CD4-positive, CD25-positive, alpha-beta regulatory T cell (primary cell): ENCODE data around the gene LGR6. TPM values are rescaled to one million over a fixed set of nuclear protein-coding genes. Genes with fewer than 3 reads are reported as not detected.
A peak's percentile ranks its signal among the peaks of the same experiment; 100 is the strongest.

Experiments
- ATAC-seq, 2 donors: fragments of 150-1000 bp; cut with Tn5 transposase; one replicate each; pipeline ENCODE4 v1.10.0; 2021; ENCODE audit warnings: low read depth in 2 of 2, moderate number of reproducible peaks in 2 of 2, moderate library complexity in 1 of 2
- DNase-seq, 3 donors: peaks; one replicate each; pipeline versions ENCODE4 v3.0.0 to v3.0.0-alpha.2; 2012 to 2022; ENCODE audit warnings: mixed read lengths in 1 of 3
- H3K27ac ChIP-seq: one replicate; pipeline ENCODE4 v1.7.0; 2013; ENCODE audit warnings: mild to moderate bottlenecking, low read length; ENCODE audit not compliant: insufficient read depth, poor library complexity, severe bottlenecking
- H3K27me3 ChIP-seq: one replicate; pipeline ENCODE4 v1.7.0; 2013; ENCODE audit warnings: low read length; ENCODE audit not compliant: control insufficient read depth, insufficient read depth
- H3K36me3 ChIP-seq: one replicate; pipeline ENCODE4 v1.7.0; 2013; ENCODE audit warnings: mild to moderate bottlenecking, low read length, moderate library complexity; ENCODE audit not compliant: control insufficient read depth, insufficient read depth
- H3K4me1 ChIP-seq: 2 replicates; pipeline ENCODE4 v1.7.0; 2013; ENCODE audit warnings: mild to moderate bottlenecking, low read length; ENCODE audit not compliant: insufficient read depth, control insufficient read depth, poor library complexity, severe bottlenecking
- H3K4me3 ChIP-seq: one replicate; pipeline ENCODE4 v1.7.0; 2013; ENCODE audit warnings: low read depth, mild to moderate bottlenecking, low read length, moderate library complexity
- H3K9me3 ChIP-seq, 2 experiments: 1 replicate in 1 of 2; 2 replicates in 1 of 2; pipeline ENCODE4 v1.7.0; 2013; ENCODE audit warnings: low read length in 2 of 2, mild to moderate bottlenecking in 1 of 2, moderate library complexity in 1 of 2; ENCODE audit not compliant: control insufficient read depth in 2 of 2
- H3K27ac Mint-ChIP-seq, 3 donors: one replicate each; pipeline ENCODE4 v1.8.0; 2020 to 2022; ENCODE audit warnings: mild to moderate bottlenecking in 3 of 3, mixed read lengths in 3 of 3, moderate library complexity in 2 of 3
- H3K27me3 Mint-ChIP-seq: one replicate; pipeline ENCODE4 v1.8.0; 2022; ENCODE audit warnings: mild to moderate bottlenecking, mixed read lengths
- H3K36me3 Mint-ChIP-seq: one replicate; pipeline ENCODE4 v1.8.0; 2020; ENCODE audit warnings: mixed read lengths
- H3K4me1 Mint-ChIP-seq, 4 donors: one replicate each; pipeline ENCODE4 v1.8.0; 2020 to 2022; ENCODE audit warnings: mixed read lengths in 4 of 4, mild to moderate bottlenecking in 1 of 4
- H3K4me3 Mint-ChIP-seq, 4 donors: one replicate each; pipeline ENCODE4 v1.8.0; 2020 to 2022; ENCODE audit warnings: mild to moderate bottlenecking in 4 of 4, mixed read lengths in 4 of 4, moderate library complexity in 3 of 4
- H3K9me3 Mint-ChIP-seq, 7 donors: one replicate each; pipeline ENCODE4 v1.8.0; 2020 to 2022; ENCODE audit warnings: mixed read lengths in 7 of 7, mild to moderate bottlenecking in 3 of 7, moderate library complexity in 2 of 7
- polyA plus RNA-seq, 4 donors: library from polyadenylated mRNA; unstranded; fragments of 300-500 nt; fragmentation: Illumina TruSeq; gene quantifications; one replicate each; pipeline ENCODE4 v1.2.3, GENCODE V29; 2021
- total RNA-seq: library from RNA; stranded (reverse); gene quantifications from one replicate; pipeline ENCODE4 v1.2.3, GENCODE V29; 2022

The LGR6 gene
- total and polyA plus RNA-seq, 5 donors from 2014 or later, result 0.16 to 0.87 (median 0.30) TPM

- Mint-ChIP-seq H3K36me3 (no peaks in the 10 kb centered on the region), H3K9me3 (no peaks in the 10 kb centered on the region), H3K4me3 (no peak overlapping the region), H3K27me3 (peaks cover 8% of the 10 kb centered on the region), H3K4me1 (peaks cover 0 to 23% (median 11%) of the 10 kb centered on the region in 4 donors), H3K27ac (peak overlapping the region in 2 of 3 donors; percentile 28 to 82)
- peaks cover 13% of the 10 kb centered on the region for H3K4me1 ChIP-seq
- ATAC-seq (no peak), DNase-seq (no peak)
- no peaks in the 10 kb centered on the region for H3K9me3 ChIP-seq
- no peak overlapping the region for H3K4me3 ChIP-seq
- no peaks in the 10 kb centered on the region for H3K36me3 ChIP-seq
- no peaks in the 10 kb centered on the region for H3K27me3 ChIP-seq
- no peak overlapping the region for H3K27ac ChIP-seq
These were observed 89.1 kb downstream of the LGR6 start for GRCh38 chr1:202282596-202283283.

DNA sequence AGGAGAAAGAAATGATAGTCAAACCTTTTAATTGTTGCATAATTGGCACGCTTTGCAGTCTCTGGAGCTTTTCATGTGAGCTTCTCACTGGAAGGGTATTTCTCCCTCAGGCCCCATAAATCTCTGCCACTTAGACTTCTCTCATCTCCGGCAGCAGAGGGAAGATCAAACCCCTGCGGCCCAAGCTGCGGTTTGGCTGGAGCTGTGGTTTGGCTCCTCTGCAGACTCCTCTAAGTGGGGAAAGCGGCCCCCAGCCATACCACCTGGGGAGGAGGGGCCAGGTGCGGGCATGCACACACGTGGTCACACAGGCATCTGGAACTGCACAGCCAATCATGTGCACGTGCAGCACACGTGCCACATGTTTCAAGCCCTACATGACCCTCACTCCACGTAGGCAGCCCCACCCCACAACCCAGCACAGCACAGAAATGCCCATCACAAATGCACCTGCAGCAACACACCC lies 89.8 kb downstream of the LGR6 start:
- peaks cover 0 to 23% (median 11%) of the 10 kb centered on the region in 4 donors for H3K4me1 Mint-ChIP-seq
- DNase-seq, result peak in 1 of 3 donors; percentile 6
- no peaks in the 10 kb centered on the region for H3K36me3 Mint-ChIP-seq
- no peaks in the 10 kb centered on the region for H3K36me3 ChIP-seq
- ATAC-seq, result peak; percentile 14 to 33
- peaks cover 13% of the 10 kb centered on the region for H3K4me1 ChIP-seq
- no peak overlapping the region for H3K27ac ChIP-seq
- H3K9me3 ChIP-seq, result no peaks in the 10 kb centered on the region
- no peaks in the 10 kb centered on the region for H3K27me3 ChIP-seq
- peaks cover 8% of the 10 kb centered on the region for H3K27me3 Mint-ChIP-seq
- H3K4me3 Mint-ChIP-seq, result no peak overlapping the region
- no peaks in the 10 kb centered on the region for H3K9me3 Mint-ChIP-seq
- H3K4me3 ChIP-seq, result no peak overlapping the region
- peak overlapping the region in 2 of 3 donors; percentile 28 to 82 for H3K27ac Mint-ChIP-seq

- Histone ChIP-seq H3K4me1 (peaks cover 13% of the 10 kb centered on the region), H3K36me3 (no peaks in the 10 kb centered on the region), H3K27me3 (no peaks in the 10 kb centered on the region), H3K27ac (no peak overlapping the region), H3K9me3 (no peaks in the 10 kb centered on the region), H3K4me3 (no peak overlapping the region)
- DNase-seq, result no peak
- H3K27ac Mint-ChIP-seq, result peak overlapping the region in 2 of 3 donors; percentile 52 to 55
- no peaks in the 10 kb centered on the region for H3K36me3 Mint-ChIP-seq
- ATAC-seq, result no peak
- peaks cover 0 to 23% (median 11%) of the 10 kb centered on the region in 4 donors for H3K4me1 Mint-ChIP-seq
- H3K4me3 Mint-ChIP-seq, result no peak overlapping the region
- peaks cover 8% of the 10 kb centered on the region for H3K27me3 Mint-ChIP-seq
- H3K9me3 Mint-ChIP-seq, result no peaks in the 10 kb centered on the region
These were observed 90.4 kb downstream of the LGR6 start for GRCh38 chr1:202283991-202284390.

- Mint-ChIP-seq H3K27me3 (no peaks in the 10 kb centered on the region), H3K4me1 (peaks cover 0 to 23% (median 11%) of the 10 kb centered on the region in 4 donors), H3K9me3 (no peaks in the 10 kb centered on the region), H3K27ac (peak overlapping the region in 1 of 3 donors; percentile 20), H3K4me3 (no peak overlapping the region), H3K36me3 (no peaks in the 10 kb centered on the region)
- Histone ChIP-seq H3K27me3 (no peaks in the 10 kb centered on the region), H3K27ac (no peak overlapping the region), H3K36me3 (no peaks in the 10 kb centered on the region), H3K4me1 (peaks cover 13% of the 10 kb centered on the region), H3K4me3 (no peak overlapping the region), H3K9me3 (no peaks in the 10 kb centered on the region)
- no peak for ATAC-seq
- no peak for DNase-seq
These were observed 92.3 kb downstream of the LGR6 start for GRCh38 chr1:202285908-202286307.

GRCh38 chr1:202286622-202287097 lies 93.1 kb downstream of the LGR6 start:
- peaks cover 13% of the 10 kb centered on the region for H3K4me1 ChIP-seq
- Mint-ChIP-seq H3K9me3 (no peaks in the 10 kb centered on the region), H3K27me3 (peaks cover under 1% of the 10 kb centered on the region), H3K27ac (no peak overlapping the region), H3K4me1 (peaks cover 0 to 23% (median 11%) of the 10 kb centered on the region in 4 donors), H3K4me3 (no peak overlapping the region), H3K36me3 (no peaks in the 10 kb centered on the region)
- no peaks in the 10 kb centered on the region for H3K27me3 ChIP-seq
- no peak overlapping the region for H3K4me3 ChIP-seq
- H3K36me3 ChIP-seq, result no peaks in the 10 kb centered on the region
- DNase-seq, result no peak
- no peaks in the 10 kb centered on the region for H3K9me3 ChIP-seq
- no peak for ATAC-seq
- no peak overlapping the region for H3K27ac ChIP-seq

DNA sequence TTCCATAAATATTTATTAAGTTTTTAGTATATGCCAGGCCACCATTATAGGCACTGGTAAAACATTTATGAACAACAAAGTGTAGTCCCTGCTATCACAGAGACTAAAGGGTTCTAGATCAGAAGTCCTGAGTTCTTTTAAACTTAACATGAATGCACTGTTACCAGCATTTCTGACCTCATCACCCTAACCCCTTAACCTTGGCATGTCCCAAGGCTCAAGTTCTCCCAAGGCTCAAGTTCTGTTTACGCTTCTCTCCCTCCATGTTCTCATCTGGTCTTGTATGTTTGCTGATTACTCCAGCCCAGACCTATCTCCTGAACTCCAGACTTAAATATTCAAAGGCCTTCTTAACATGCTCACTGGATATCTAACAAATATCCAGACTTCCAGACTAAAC lies 93.6 kb downstream of the LGR6 start:
- Histone ChIP-seq H3K27me3 (no peaks in the 10 kb centered on the region), H3K4me3 (no peak overlapping the region), H3K27ac (no peak overlapping the region), H3K4me1 (peaks cover 13% of the 10 kb centered on the region), H3K36me3 (no peaks in the 10 kb centered on the region), H3K9me3 (no peaks in the 10 kb centered on the region)
- ATAC-seq, result no peak
- DNase-seq, result no peak
- Mint-ChIP-seq H3K4me1 (peaks cover 0 to 22% (median 11%) of the 10 kb centered on the region in 4 donors), H3K27me3 (peaks cover 4% of the 10 kb centered on the region), H3K4me3 (no peak overlapping the region), H3K27ac (no peak overlapping the region), H3K9me3 (no peaks in the 10 kb centered on the region), H3K36me3 (no peaks in the 10 kb centered on the region)

GRCh38 chr1:202288177-202288576 lies 94.6 kb downstream of the LGR6 start:
- no peaks in the 10 kb centered on the region for H3K36me3 Mint-ChIP-seq
- H3K27ac ChIP-seq, result no peak overlapping the region
- no peaks in the 10 kb centered on the region for H3K36me3 ChIP-seq
- ATAC-seq, result no peak
- H3K9me3 Mint-ChIP-seq, result no peaks in the 10 kb centered on the region
- no peak for DNase-seq
- no peaks in the 10 kb centered on the region for H3K27me3 ChIP-seq
- no peaks in the 10 kb centered on the region for H3K9me3 ChIP-seq
- H3K27ac Mint-ChIP-seq, result peak overlapping the region in 2 of 3 donors; percentile 9 to 69
- peaks cover 9% of the 10 kb centered on the region for H3K4me1 ChIP-seq
- no peak overlapping the region for H3K4me3 ChIP-seq
- no peak overlapping the region for H3K4me3 Mint-ChIP-seq
- H3K4me1 Mint-ChIP-seq, result peaks cover 0 to 16% (median 8%) of the 10 kb centered on the region in 4 donors
- H3K27me3 Mint-ChIP-seq, result peaks cover 4% of the 10 kb centered on the region

DNA sequence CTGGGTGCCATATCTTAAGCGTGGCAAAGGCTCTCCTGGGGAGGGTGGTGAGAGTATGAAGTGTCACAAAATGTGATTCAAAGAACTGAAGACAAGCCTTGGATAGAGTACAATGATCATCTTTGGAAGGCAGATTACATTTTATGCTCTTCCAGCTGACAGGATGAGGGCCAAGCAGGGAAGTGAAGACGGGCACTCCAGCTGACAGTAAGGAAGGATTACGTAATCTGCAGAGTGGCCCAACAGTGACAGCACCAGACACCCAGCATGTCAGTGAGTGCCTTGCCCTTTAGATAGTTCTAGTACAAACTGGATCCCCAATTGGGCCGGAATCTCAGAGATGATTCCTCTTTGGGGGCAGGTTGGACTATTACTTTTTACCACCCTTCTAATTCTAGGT lies 95.4 kb downstream of the LGR6 start:
- no peak overlapping the region for H3K4me3 Mint-ChIP-seq
- ATAC-seq (no peak), DNase-seq (no peak)
- H3K27ac Mint-ChIP-seq, result peak overlapping the region in 1 of 3 donors; percentile 69
- peaks cover 4% of the 10 kb centered on the region for H3K27me3 Mint-ChIP-seq
- no peaks in the 10 kb centered on the region for H3K9me3 Mint-ChIP-seq
- Histone ChIP-seq H3K9me3 (no peaks in the 10 kb centered on the region), H3K4me1 (peaks cover 2% of the 10 kb centered on the region), H3K27me3 (no peaks in the 10 kb centered on the region), H3K4me3 (no peak overlapping the region), H3K36me3 (no peaks in the 10 kb centered on the region), H3K27ac (no peak overlapping the region)
- peaks cover 0 to 10% (median 4%) of the 10 kb centered on the region in 4 donors for H3K4me1 Mint-ChIP-seq
- no peaks in the 10 kb centered on the region for H3K36me3 Mint-ChIP-seq
